Endothelial cell of umbilical vein (primary cell): ENCODE results near the gene NMT1. TPM values are rescaled to one million over a fixed set of nuclear protein-coding genes. Genes with fewer than 3 reads are reported as not detected.

ENCODE experiments used
- BruUV-seq: library from RNA; stranded (reverse); fragments of 400-500 nt; replicated peaks from 2 replicates; lab custom pipeline; 2021; lab: Mats Ljungman, UMichigan
- CTCF ChIA-PET: fragments of 300-600, 350-600 bp; sonication (Branson Sonifier 250); formaldehyde crosslinking; loops from one replicate; lab custom pipeline; 2021; ENCODE audit warnings: antibody characterized with exemption, inconsistent platforms; lab: Charles Lee
- POLR2A ChIA-PET: fragments of 300-600, 350-600 bp; sonication (Branson Sonifier 250); formaldehyde crosslinking; loops from one replicate; lab custom pipeline; 2021; ENCODE audit warnings: antibody characterized with exemption, inconsistent platforms; lab: Charles Lee
- DNase-seq: peaks from one replicate; pipeline ENCODE4 v3.0.0-alpha.2; 2011; ENCODE audit warnings: low read depth, low spot score
- FAIRE-seq: peaks from 2 replicates; lab custom pipeline; 2011; peaks lifted over from hg19 to GRCh38; lab: Jason Lieb, UNC
- H2AFZ ChIP-seq: 2 replicates; pipeline ENCODE4 v1.6.0; 2012; ENCODE audit warnings: low read depth, low read length, control low read depth, inconsistent platforms
- H3K27ac ChIP-seq: 2 replicates; pipeline ENCODE4 v1.5.1; 2011; ENCODE audit warnings: low read depth, mild to moderate bottlenecking, control low read depth, low read length, moderate library complexity; ENCODE audit not compliant: insufficient read depth
- H3K27me3 ChIP-seq, 2 experiments: 2 replicates each; pipeline versions ENCODE4 v1.6.0 to v1.6.1; 2011; ENCODE audit warnings: low read length in 2 of 2, mixed read lengths in 1 of 2; ENCODE audit not compliant: control insufficient read depth in 2 of 2, insufficient read depth in 2 of 2
- H3K36me3 ChIP-seq, 2 experiments: 2 replicates in 1 of 2; 3 replicates in 1 of 2; pipeline ENCODE4 v1.5.1; 2011; ENCODE audit warnings: low read length in 2 of 2, mild to moderate bottlenecking in 1 of 2, moderate library complexity in 1 of 2; ENCODE audit not compliant: control insufficient read depth in 2 of 2, insufficient read depth in 2 of 2; ENCODE audit errors: extremely low read depth in 1 of 2
- H3K4me1 ChIP-seq: 3 replicates; pipeline ENCODE4 v1.5.1; 2011; ENCODE audit warnings: mild to moderate bottlenecking, low read length; ENCODE audit not compliant: control insufficient read depth, insufficient read depth; ENCODE audit errors: extremely low read depth
- H3K4me2 ChIP-seq: 2 replicates; pipeline ENCODE4 v1.6.1; 2011; ENCODE audit warnings: low read length, control low read depth, mixed read lengths; ENCODE audit not compliant: insufficient read depth
- H3K4me3 ChIP-seq, 3 experiments: fragments of 200-600 bp in 1 of 3; sonication (generic), shearing (Covaris generic) in 1 of 3; replicated peaks in 1 of 3; 2 replicates each; pipeline ENCODE4 v1.5.1; 2011 to 2016; ENCODE audit warnings: control low read depth in 3 of 3, low read length in 3 of 3, mild to moderate bottlenecking in 2 of 3, inconsistent platforms in 1 of 3, low read depth in 1 of 3, moderate library complexity in 1 of 3; ENCODE audit not compliant: insufficient read depth in 1 of 3
- H3K79me2 ChIP-seq: 2 replicates; pipeline ENCODE4 v1.6.0; 2012; ENCODE audit warnings: low read length, inconsistent platforms; ENCODE audit not compliant: control insufficient read depth, insufficient read depth
- H3K9ac ChIP-seq: replicated peaks from 2 replicates; pipeline ENCODE3; 2011; ENCODE audit warnings: low read length, control low read depth; ENCODE audit not compliant: insufficient read depth; ENCODE audit errors: extremely low read depth
- H3K9me1 ChIP-seq: replicated peaks from 3 replicates; pipeline ENCODE4 v1.6.0; 2011; ENCODE audit warnings: mild to moderate bottlenecking, low read length; ENCODE audit not compliant: control insufficient read depth, insufficient read depth; ENCODE audit errors: extremely low read depth
- H3K9me3 ChIP-seq: replicated peaks from 2 replicates; pipeline ENCODE4 v1.5.1; 2012; ENCODE audit warnings: low read length, inconsistent platforms; ENCODE audit not compliant: control insufficient read depth, insufficient read depth
- H4K20me1 ChIP-seq: replicated peaks from 2 replicates; pipeline ENCODE3; 2011; ENCODE audit warnings: mild to moderate bottlenecking, low read length; ENCODE audit not compliant: control insufficient read depth, insufficient read depth; ENCODE audit errors: extremely low read depth
- EZH2 ChIP-seq: IDR thresholded peaks from 2 replicates; pipeline ENCODE4 v1.6.1; 2012; ENCODE audit warnings: borderline replicate concordance, low read depth, mild to moderate bottlenecking, moderate library complexity, low read length, inconsistent platforms; ENCODE audit not compliant: severe bottlenecking
- FOS ChIP-seq: IDR thresholded peaks from 2 replicates; pipeline ENCODE4 v1.6.1; 2011; ENCODE audit warnings: mild to moderate bottlenecking, low read length, moderate library complexity, borderline replicate concordance; ENCODE audit not compliant: insufficient read depth
- GATA2 ChIP-seq: IDR thresholded peaks from 2 replicates; pipeline ENCODE4 v1.7.0; 2011; ENCODE audit warnings: low read depth, mild to moderate bottlenecking, moderate library complexity, mixed read lengths, low read length; ENCODE audit not compliant: insufficient read length, insufficient read depth
- JUN ChIP-seq: IDR thresholded peaks from 2 replicates; pipeline ENCODE4 v1.6.1; 2011; ENCODE audit warnings: borderline replicate concordance, low read depth; ENCODE audit not compliant: insufficient read length, insufficient read depth
- MYC ChIP-seq: IDR thresholded peaks from one replicate; pipeline ENCODE4 v1.6.1; 2011; ENCODE audit warnings: mild to moderate bottlenecking, low read depth, low read length
- POLR2A ChIP-seq: IDR thresholded peaks from 2 replicates; pipeline ENCODE4 v1.6.1; 2012; ENCODE audit warnings: low read depth, mild to moderate bottlenecking, control low read depth, low read length
- POLR2AphosphoS5 ChIP-seq: IDR thresholded peaks from 2 replicates; pipeline ENCODE4 v1.6.1; 2012; ENCODE audit warnings: low read depth, mild to moderate bottlenecking, control low read depth, low read length, moderate library complexity; ENCODE audit not compliant: insufficient read depth
- dilution Hi-C: fragments of 300-500 bp; cut with MboI; formaldehyde crosslinking; loops from one replicate; pipeline ENCODE4 v1.15.0; 2019; ENCODE audit warnings: low sequenced_read_pairs; ENCODE audit not compliant: extremely low pct_ligation_motif_present
- intact Hi-C: fragments of 100-400 bp; cut with micrococcal nuclease; formaldehyde crosslinking; loops from one replicate; pipeline ENCODE4 v1.10.0; 2022
- polyA plus RNA-seq, 4 experiments: library from polyadenylated mRNA; depleted of rRNA in 3 of 4; stranded (reverse) in 3 of 4; unstranded in 1 of 4; fragments of >200 nt; gene quantifications; 2 replicates each; pipeline versions ENCODE4 v1.2.1 to v1.2.3, GENCODE V29; 2011 to 2012; ENCODE audit warnings: missing spikeins in 1 of 4
- total RNA-seq: library from RNA; stranded (reverse); gene quantifications from 2 replicates; pipeline ENCODE4 v1.2.3, GENCODE V29; 2021
- TF ChIP-seq, protein P1 (sequence below), 2 donors: IDR thresholded peaks; 1 replicate in 1 of 2; 2 replicates in 1 of 2; pipeline ENCODE4 v1.5.1; 2011; ENCODE audit warnings: low read length in 2 of 2, mild to moderate bottlenecking in 2 of 2, moderate library complexity in 2 of 2, control low read depth in 1 of 2, inconsistent platforms in 1 of 2, low read depth in 1 of 2; ENCODE audit not compliant: insufficient read depth in 1 of 2; ENCODE audit errors: extremely low read depth in 1 of 2
- TF ChIP-seq, protein P2 (sequence below): IDR thresholded peaks from 2 replicates; pipeline ENCODE4 v1.6.1; 2011; ENCODE audit not compliant: insufficient read depth, insufficient read length

The NMT1 gene
- total and polyA plus RNA-seq, 2 donors (not counting 3 experiments of a cell fraction or from before 2014, with no cell fraction given): 37.6 to 135 TPM

DNA sequence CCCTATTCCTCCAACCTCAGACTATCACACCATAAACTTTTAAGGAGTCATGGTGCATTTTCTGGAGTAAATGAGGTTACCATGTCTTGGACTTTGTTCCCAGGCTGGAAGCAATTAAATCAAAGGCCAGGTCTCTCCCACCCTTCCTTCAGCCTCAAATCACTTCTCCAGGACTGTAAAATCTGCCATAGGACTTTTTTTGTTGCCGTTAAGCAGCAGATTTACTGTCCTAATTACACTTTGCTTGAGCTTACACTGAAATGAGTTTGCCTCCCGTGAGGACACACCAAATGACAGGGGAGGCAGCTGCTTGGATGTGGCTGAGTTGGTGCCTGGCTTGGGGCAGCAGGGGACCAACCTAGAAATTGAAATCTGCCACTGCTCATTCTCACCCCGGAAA is 24.4 kb upstream of the NMT1 start:
- DNase-seq: no peak
- POLR2A ChIA-PET: no interaction called here
- intact Hi-C loops: no loop called here

GRCh38 chr17:45038728-45039634 is 22.1 kb upstream of the NMT1 start:
- Histone ChIP-seq H3K4me3 (no peak overlapping the region), H3K9ac (no peak overlapping the region), H3K27ac (no peak overlapping the region), H2AFZ (no peak overlapping the region), H3K36me3 (peaks cover 0 to 2% of the 10 kb centered on the region in 2 experiments), H3K9me1 (no peaks in the 10 kb centered on the region), H3K4me1 (no peaks in the 10 kb centered on the region), H3K9me3 (no peaks in the 10 kb centered on the region), H3K4me2 (no peak overlapping the region), H3K27me3 (no peaks in the 10 kb centered on the region), H3K79me2 (no peaks in the 10 kb centered on the region), H4K20me1 (no peaks in the 10 kb centered on the region)
- dilution Hi-C loops (no loop called here), intact Hi-C loops (no loop called here)
- ChIA-PET POLR2A (interaction anchor here (1.2 kb wide), 1 partner anchor 10 kb away, joined by 3 read pairs; no protein-coding TSS in a partner anchor), CTCF (interaction anchor here (1.1 to 2.2 kb wide), 3 partner anchors 11 to 119 kb away, joined by 3 to 9 read pairs (median 5); no protein-coding TSS in a partner anchor)
- no TSS peak for BruUV-seq
- DNase-seq (no peak), FAIRE-seq (no peak)
- TF ChIP-seq EZH2 (no peak), FOS (no peak), POLR2AphosphoS5 (no peak), JUN (no peak), POLR2A (no peak), MYC (no peak), GATA2 (no peak)
- TF ChIP-seq, protein P1, sequence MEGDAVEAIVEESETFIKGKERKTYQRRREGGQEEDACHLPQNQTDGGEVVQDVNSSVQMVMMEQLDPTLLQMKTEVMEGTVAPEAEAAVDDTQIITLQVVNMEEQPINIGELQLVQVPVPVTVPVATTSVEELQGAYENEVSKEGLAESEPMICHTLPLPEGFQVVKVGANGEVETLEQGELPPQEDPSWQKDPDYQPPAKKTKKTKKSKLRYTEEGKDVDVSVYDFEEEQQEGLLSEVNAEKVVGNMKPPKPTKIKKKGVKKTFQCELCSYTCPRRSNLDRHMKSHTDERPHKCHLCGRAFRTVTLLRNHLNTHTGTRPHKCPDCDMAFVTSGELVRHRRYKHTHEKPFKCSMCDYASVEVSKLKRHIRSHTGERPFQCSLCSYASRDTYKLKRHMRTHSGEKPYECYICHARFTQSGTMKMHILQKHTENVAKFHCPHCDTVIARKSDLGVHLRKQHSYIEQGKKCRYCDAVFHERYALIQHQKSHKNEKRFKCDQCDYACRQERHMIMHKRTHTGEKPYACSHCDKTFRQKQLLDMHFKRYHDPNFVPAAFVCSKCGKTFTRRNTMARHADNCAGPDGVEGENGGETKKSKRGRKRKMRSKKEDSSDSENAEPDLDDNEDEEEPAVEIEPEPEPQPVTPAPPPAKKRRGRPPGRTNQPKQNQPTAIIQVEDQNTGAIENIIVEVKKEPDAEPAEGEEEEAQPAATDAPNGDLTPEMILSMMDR (IDR thresholded peaks at IDR 0.05; ENCODE audit: extremely low read depth in 1 of 2, insufficient read depth in 1 of 2, low read depth in 1 of 2, low read length in 2 of 2): no peak
- TF ChIP-seq, protein P2, sequence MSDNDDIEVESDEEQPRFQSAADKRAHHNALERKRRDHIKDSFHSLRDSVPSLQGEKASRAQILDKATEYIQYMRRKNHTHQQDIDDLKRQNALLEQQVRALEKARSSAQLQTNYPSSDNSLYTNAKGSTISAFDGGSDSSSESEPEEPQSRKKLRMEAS: no peak

More for the DNA sequence above, 24.4 kb upstream of the NMT1 start:
- Histone ChIP-seq H3K27me3 (no peaks in the 10 kb centered on the region), H3K4me1 (peaks cover under 1% of the 10 kb centered on the region), H3K9ac (no peak overlapping the region), H3K36me3 (peaks cover 0 to 4% of the 10 kb centered on the region in 2 experiments), H2AFZ (no peak overlapping the region), H3K79me2 (no peaks in the 10 kb centered on the region), H3K4me2 (no peak overlapping the region), H3K9me1 (no peaks in the 10 kb centered on the region), H3K27ac (no peak overlapping the region), H4K20me1 (no peaks in the 10 kb centered on the region), H3K9me3 (no peaks in the 10 kb centered on the region), H3K4me3 (no peak overlapping the region)
- no peak for FAIRE-seq
- BruUV-seq: no TSS peak
- dilution Hi-C loops: no loop called here
- no peak for TF ChIP-seq GATA2
- CTCF ChIA-PET: no interaction called here
